Panc1 (cell line): Measurements from ENCODE around the gene POU2AF2. TPM values are rescaled to one million over a fixed set of nuclear protein-coding genes. Genes with fewer than 3 reads are reported as not detected.

Source experiments
- ATAC-seq: fragments of 200-7000 bp; cut with Tn5 transposase; 2 replicates; pipeline ENCODE4 v1.9.1; 2020; ENCODE audit warnings: mild to moderate bottlenecking, moderate library complexity
- BruUV-seq: library from RNA; stranded (reverse); fragments of 400-500 nt; replicated peaks from 2 replicates; lab custom pipeline; 2021; lab: Mats Ljungman, UMichigan
- CTCF ChIA-PET: fragments of 300-600 bp; sonication (Branson Sonifier 250); formaldehyde crosslinking; loops from one replicate; lab custom pipeline; 2022; ENCODE audit warnings: antibody characterized with exemption; lab: Charles Lee
- POLR2A ChIA-PET: fragments of 300-600 bp; sonication (Branson Sonifier 250); formaldehyde crosslinking; loops from one replicate; lab custom pipeline; 2022; ENCODE audit warnings: antibody characterized with exemption; lab: Charles Lee
- DNase-seq: peaks from one replicate; pipeline ENCODE4 v3.0.0-alpha.2; 2010; ENCODE audit warnings: low read depth, low spot score
- H3K27ac ChIP-seq: 2 replicates; pipeline ENCODE4 v1.5.1; 2011; ENCODE audit warnings: mild to moderate bottlenecking, low read length, inconsistent platforms
- H3K27me3 ChIP-seq: fragments of 200-500 bp; sonication (Bioruptor generic); 2 replicates; pipeline ENCODE4 v1.6.0; 2014; ENCODE audit warnings: low read length, inconsistent platforms; ENCODE audit not compliant: control insufficient read depth, insufficient read depth
- H3K36me3 ChIP-seq: fragments of 200-500 bp; sonication (Bioruptor generic); 2 replicates; pipeline ENCODE4 v1.5.1; 2014; ENCODE audit warnings: inconsistent platforms, mild to moderate bottlenecking, low read length, moderate library complexity; ENCODE audit not compliant: control insufficient read depth, insufficient read depth
- H3K4me1 ChIP-seq: 2 replicates; pipeline ENCODE4 v1.5.1; 2011; ENCODE audit warnings: inconsistent platforms, mild to moderate bottlenecking, low read length, moderate library complexity; ENCODE audit not compliant: control insufficient read depth, insufficient read depth
- H3K4me3 ChIP-seq, 2 experiments: 2 replicates each; pipeline ENCODE4 v1.5.1; 2011 to 2012; ENCODE audit warnings: low read depth in 2 of 2, low read length in 2 of 2, mild to moderate bottlenecking in 2 of 2, inconsistent platforms in 1 of 2, moderate library complexity in 1 of 2
- H3K9me3 ChIP-seq: fragments of 200-500 bp; sonication (Bioruptor generic); 2 replicates; pipeline ENCODE4 v1.5.1; 2014; ENCODE audit warnings: low read depth, mild to moderate bottlenecking, inconsistent platforms, low read length, moderate library complexity; ENCODE audit not compliant: control insufficient read depth, insufficient read depth
- POLR2AphosphoS5 ChIP-seq: IDR thresholded peaks from 2 replicates; pipeline ENCODE4 v1.6.1; 2012; ENCODE audit warnings: mild to moderate bottlenecking, low read depth, low read length, moderate library complexity
- SIN3A ChIP-seq: IDR thresholded peaks from 2 replicates; pipeline ENCODE4 v1.6.1; 2012; ENCODE audit warnings: low read depth, mild to moderate bottlenecking, low read length, moderate library complexity, borderline replicate concordance; ENCODE audit not compliant: insufficient read depth
- TCF7L2 ChIP-seq: IDR thresholded peaks from 2 replicates; pipeline ENCODE4 v1.6.1; 2011; ENCODE audit warnings: mild to moderate bottlenecking, low read depth, low read length, inconsistent platforms
- in situ Hi-C: cut with HindIII; loops from 2 replicates; pipeline ENCODE4 v1.10.0; 2016; ENCODE audit warnings: low sequenced_read_pairs, low pct_unique_long_range_greater_than_20kb
- intact Hi-C: fragments of 100-400 bp; cut with micrococcal nuclease; formaldehyde crosslinking; loops from one replicate; pipeline ENCODE4 v1.10.0; 2022; ENCODE audit not compliant: unreplicated experiment
- total RNA-seq: library from RNA; stranded (reverse); gene quantifications from one replicate; pipeline ENCODE4 v1.2.1, GENCODE V29; 2021; ENCODE audit not compliant: unreplicated experiment
- TF ChIP-seq, protein P1 (sequence below): fragments of 450-650 bp; IDR thresholded peaks from 2 replicates; pipeline ENCODE4 v1.5.1; 2017; ENCODE audit warnings: mild to moderate bottlenecking
- TF ChIP-seq, protein P2 (sequence below), 2 experiments: IDR thresholded peaks; 2 replicates each; pipeline ENCODE4 v1.6.1; 2011 to 2012; ENCODE audit warnings: low read depth in 2 of 2, control low read depth in 1 of 2, low read length in 1 of 2, mild to moderate bottlenecking in 1 of 2, moderate library complexity in 1 of 2; ENCODE audit not compliant: insufficient read depth in 1 of 2

The POU2AF2 gene
- total RNA-seq, 1 experiment from 2014 or later, result not detected

GRCh38 chr11:111296196-111296595 lies 50.7 kb downstream of the POU2AF2 start:
- intact Hi-C loops (no loop called here), in situ Hi-C loops (no loop called here)
- no peak overlapping the region for H3K4me3 ChIP-seq
- ChIA-PET CTCF (interaction anchor here (0.6 kb wide), 1 partner anchor 9 kb away, joined by 5 read pairs; no protein-coding TSS in a partner anchor), POLR2A (no interaction called here)
- no peaks in the 10 kb centered on the region for H3K9me3 ChIP-seq
- no TSS peak for BruUV-seq
- TF ChIP-seq, protein P1, sequence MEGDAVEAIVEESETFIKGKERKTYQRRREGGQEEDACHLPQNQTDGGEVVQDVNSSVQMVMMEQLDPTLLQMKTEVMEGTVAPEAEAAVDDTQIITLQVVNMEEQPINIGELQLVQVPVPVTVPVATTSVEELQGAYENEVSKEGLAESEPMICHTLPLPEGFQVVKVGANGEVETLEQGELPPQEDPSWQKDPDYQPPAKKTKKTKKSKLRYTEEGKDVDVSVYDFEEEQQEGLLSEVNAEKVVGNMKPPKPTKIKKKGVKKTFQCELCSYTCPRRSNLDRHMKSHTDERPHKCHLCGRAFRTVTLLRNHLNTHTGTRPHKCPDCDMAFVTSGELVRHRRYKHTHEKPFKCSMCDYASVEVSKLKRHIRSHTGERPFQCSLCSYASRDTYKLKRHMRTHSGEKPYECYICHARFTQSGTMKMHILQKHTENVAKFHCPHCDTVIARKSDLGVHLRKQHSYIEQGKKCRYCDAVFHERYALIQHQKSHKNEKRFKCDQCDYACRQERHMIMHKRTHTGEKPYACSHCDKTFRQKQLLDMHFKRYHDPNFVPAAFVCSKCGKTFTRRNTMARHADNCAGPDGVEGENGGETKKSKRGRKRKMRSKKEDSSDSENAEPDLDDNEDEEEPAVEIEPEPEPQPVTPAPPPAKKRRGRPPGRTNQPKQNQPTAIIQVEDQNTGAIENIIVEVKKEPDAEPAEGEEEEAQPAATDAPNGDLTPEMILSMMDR, result no peak
- H3K4me1 ChIP-seq, result no peaks in the 10 kb centered on the region
- H3K36me3 ChIP-seq, result no peaks in the 10 kb centered on the region
- peaks cover 11% of the 10 kb centered on the region for H3K27me3 ChIP-seq
- ATAC-seq (no peak), DNase-seq (no peak)
- H3K27ac ChIP-seq, result no peak overlapping the region

- ChIA-PET POLR2A (no interaction called here), CTCF (no interaction called here)
- Histone ChIP-seq H3K4me1 (no peaks in the 10 kb centered on the region), H3K27me3 (peaks cover 15% of the 10 kb centered on the region), H3K4me3 (no peak overlapping the region), H3K36me3 (no peaks in the 10 kb centered on the region), H3K27ac (no peak overlapping the region), H3K9me3 (no peaks in the 10 kb centered on the region)
- BruUV-seq, result no TSS peak
- ATAC-seq (no peak), DNase-seq (no peak)
- in situ Hi-C loops, result no loop called here
- intact Hi-C loops, result no loop called here
- TF ChIP-seq TCF7L2 (no peak), SIN3A (no peak), POLR2AphosphoS5 (no peak)
- TF ChIP-seq, protein P1, result no peak
- TF ChIP-seq, protein P2, sequence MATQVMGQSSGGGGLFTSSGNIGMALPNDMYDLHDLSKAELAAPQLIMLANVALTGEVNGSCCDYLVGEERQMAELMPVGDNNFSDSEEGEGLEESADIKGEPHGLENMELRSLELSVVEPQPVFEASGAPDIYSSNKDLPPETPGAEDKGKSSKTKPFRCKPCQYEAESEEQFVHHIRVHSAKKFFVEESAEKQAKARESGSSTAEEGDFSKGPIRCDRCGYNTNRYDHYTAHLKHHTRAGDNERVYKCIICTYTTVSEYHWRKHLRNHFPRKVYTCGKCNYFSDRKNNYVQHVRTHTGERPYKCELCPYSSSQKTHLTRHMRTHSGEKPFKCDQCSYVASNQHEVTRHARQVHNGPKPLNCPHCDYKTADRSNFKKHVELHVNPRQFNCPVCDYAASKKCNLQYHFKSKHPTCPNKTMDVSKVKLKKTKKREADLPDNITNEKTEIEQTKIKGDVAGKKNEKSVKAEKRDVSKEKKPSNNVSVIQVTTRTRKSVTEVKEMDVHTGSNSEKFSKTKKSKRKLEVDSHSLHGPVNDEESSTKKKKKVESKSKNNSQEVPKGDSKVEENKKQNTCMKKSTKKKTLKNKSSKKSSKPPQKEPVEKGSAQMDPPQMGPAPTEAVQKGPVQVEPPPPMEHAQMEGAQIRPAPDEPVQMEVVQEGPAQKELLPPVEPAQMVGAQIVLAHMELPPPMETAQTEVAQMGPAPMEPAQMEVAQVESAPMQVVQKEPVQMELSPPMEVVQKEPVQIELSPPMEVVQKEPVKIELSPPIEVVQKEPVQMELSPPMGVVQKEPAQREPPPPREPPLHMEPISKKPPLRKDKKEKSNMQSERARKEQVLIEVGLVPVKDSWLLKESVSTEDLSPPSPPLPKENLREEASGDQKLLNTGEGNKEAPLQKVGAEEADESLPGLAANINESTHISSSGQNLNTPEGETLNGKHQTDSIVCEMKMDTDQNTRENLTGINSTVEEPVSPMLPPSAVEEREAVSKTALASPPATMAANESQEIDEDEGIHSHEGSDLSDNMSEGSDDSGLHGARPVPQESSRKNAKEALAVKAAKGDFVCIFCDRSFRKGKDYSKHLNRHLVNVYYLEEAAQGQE (IDR thresholded peaks at IDR 0.05; ENCODE audit: insufficient read depth in 1 of 2, low read depth in 2 of 2, low read length in 1 of 2), result no peak
Measured at GRCh38 chr11:111297696-111298095, 52.2 kb downstream of the POU2AF2 start.
